SK-N-SH treated with all-trans-retinoic acid at 6 μM for 48 hours (cell line): ENCODE data around the gene RABGGTB.
A peak's percentile ranks its signal among the peaks of the same experiment; 100 is the strongest.
"Not testable (repeated sequence)": the region's sequence is repeated elsewhere in the genome, so short reads cannot be mapped to it uniquely, and the experiment has no call there.

Source experiments
- ATAC-seq: fragments of 200-7000 bp; cut with Tn5 transposase; 3 replicates; pipeline ENCODE4 v1.9.1; 2020; ENCODE audit warnings: mild to moderate bottlenecking, moderate library complexity
- ARNTL ChIP-seq: fragments of 450-650 bp; formaldehyde crosslinking; IDR thresholded peaks from 2 replicates; pipeline ENCODE4 v1.5.0; 2020; ENCODE audit warnings: low read depth, mild to moderate bottlenecking, moderate library complexity, borderline replicate concordance
- CSDC2 ChIP-seq: fragments of 250-450 bp; sonication (Bioruptor Pico); IDR thresholded peaks from 2 replicates; pipeline ENCODE4 v1.5.0; 2020; ENCODE audit warnings: mild to moderate bottlenecking, moderate library complexity
- ESRRG ChIP-seq: fragments of 250-450 bp; sonication (Bioruptor Pico); IDR thresholded peaks from 2 replicates; pipeline ENCODE4 v1.6.1; 2021; ENCODE audit warnings: mild to moderate bottlenecking
- ISL1 ChIP-seq: fragments of 250-450 bp; sonication (Bioruptor Pico); IDR thresholded peaks from 2 replicates; pipeline ENCODE4 v2.1.2; 2022; ENCODE audit warnings: mild to moderate bottlenecking, moderate library complexity
- OSR1 ChIP-seq: fragments of 250-450 bp; sonication (Bioruptor Pico); IDR thresholded peaks from 2 replicates; pipeline ENCODE4 v1.8.0; 2022; ENCODE audit warnings: moderate library complexity, mild to moderate bottlenecking, inconsistent platforms
- POU6F1 ChIP-seq: fragments of 250-450 bp; sonication (Bioruptor Pico); IDR thresholded peaks from 2 replicates; pipeline ENCODE4 v1.8.0; 2021; ENCODE audit warnings: low read depth, mild to moderate bottlenecking, moderate library complexity, borderline replicate concordance
- RARB ChIP-seq: fragments of 250-450 bp; sonication (Bioruptor Pico); IDR thresholded peaks from 2 replicates; pipeline ENCODE4 v1.8.0; 2021; ENCODE audit warnings: mild to moderate bottlenecking, moderate library complexity
- SNAI2 ChIP-seq: fragments of 250-450 bp; sonication (Bioruptor Pico); IDR thresholded peaks from 2 replicates; pipeline ENCODE4 v1.5.0; 2020; ENCODE audit warnings: mild to moderate bottlenecking, moderate library complexity
- TCF4 ChIP-seq: fragments of 250-450 bp; sonication (Bioruptor Pico); IDR thresholded peaks from 2 replicates; pipeline ENCODE4 v1.8.0; 2021; ENCODE audit warnings: mild to moderate bottlenecking, moderate library complexity, borderline replicate concordance
- TOX ChIP-seq: fragments of 250-450 bp; sonication (Bioruptor Pico); IDR thresholded peaks from 2 replicates; pipeline ENCODE4 v1.8.0; 2021; ENCODE audit warnings: mild to moderate bottlenecking, moderate library complexity, borderline replicate concordance
- TSHZ2 ChIP-seq: fragments of 250-450 bp; sonication (Bioruptor Pico); IDR thresholded peaks from 2 replicates; pipeline ENCODE4 v1.5.0; 2020; ENCODE audit warnings: mild to moderate bottlenecking, moderate library complexity
- ZFP3 ChIP-seq: fragments of 250-450 bp; sonication (Bioruptor Pico); IDR thresholded peaks from 2 replicates; pipeline ENCODE4 v1.5.0; 2020; ENCODE audit warnings: mild to moderate bottlenecking, moderate library complexity
- ZFP30 ChIP-seq: fragments of 450-650 bp; formaldehyde crosslinking; IDR thresholded peaks from 2 replicates; pipeline ENCODE4 v1.5.0; 2022; ENCODE audit warnings: mild to moderate bottlenecking, moderate library complexity
- ZNF565 ChIP-seq: fragments of 450-650 bp; formaldehyde crosslinking; conservative IDR thresholded peaks from 2 replicates; pipeline ENCODE4 v1.5.0; 2020; ENCODE audit warnings: low read depth, mild to moderate bottlenecking, moderate library complexity
- ZNF70 ChIP-seq: fragments of 450-650 bp; formaldehyde crosslinking; IDR thresholded peaks from 2 replicates; pipeline ENCODE4 v1.5.0; 2020; ENCODE audit warnings: mild to moderate bottlenecking, moderate library complexity
- TF ChIP-seq, protein P1 (sequence below): fragments of 250-450 bp; sonication (Bioruptor Pico); IDR thresholded peaks from 2 replicates; pipeline ENCODE4 v1.5.1; 2020; ENCODE audit warnings: low read depth, mild to moderate bottlenecking, moderate library complexity
- TF ChIP-seq, protein P2 (sequence below): fragments of 250-450 bp; sonication (Bioruptor Pico); IDR thresholded peaks from 2 replicates; pipeline ENCODE4 v1.8.0; 2020; ENCODE audit warnings: mild to moderate bottlenecking, moderate library complexity, borderline replicate concordance

Gene RABGGTB

GRCh38 chr1:75770761-75771160, 15.3 kb upstream of the RABGGTB start (continued):
- TF ChIP-seq, protein P1, sequence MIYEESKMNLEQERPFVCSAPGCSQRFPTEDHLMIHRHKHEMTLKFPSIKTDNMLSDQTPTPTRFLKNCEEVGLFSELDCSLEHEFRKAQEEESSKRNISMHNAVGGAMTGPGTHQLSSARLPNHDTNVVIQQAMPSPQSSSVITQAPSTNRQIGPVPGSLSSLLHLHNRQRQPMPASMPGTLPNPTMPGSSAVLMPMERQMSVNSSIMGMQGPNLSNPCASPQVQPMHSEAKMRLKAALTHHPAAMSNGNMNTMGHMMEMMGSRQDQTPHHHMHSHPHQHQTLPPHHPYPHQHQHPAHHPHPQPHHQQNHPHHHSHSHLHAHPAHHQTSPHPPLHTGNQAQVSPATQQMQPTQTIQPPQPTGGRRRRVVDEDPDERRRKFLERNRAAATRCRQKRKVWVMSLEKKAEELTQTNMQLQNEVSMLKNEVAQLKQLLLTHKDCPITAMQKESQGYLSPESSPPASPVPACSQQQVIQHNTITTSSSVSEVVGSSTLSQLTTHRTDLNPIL (CRISPR knock-in tag) = no peak
- no peak for TF ChIP-seq TCF4 (CRISPR knock-in tag)
- no peak for TF ChIP-seq ESRRG
- TF ChIP-seq ZNF70 (CRISPR knock-in tag) = no peak

- TF ChIP-seq POU6F1 (CRISPR knock-in tag) (no peak), OSR1 (CRISPR knock-in tag) (no peak), TSHZ2 (no peak), CSDC2 (CRISPR knock-in tag) (no peak), SNAI2 (CRISPR knock-in tag) (no peak), ZFP3 (CRISPR knock-in tag) (no peak), ISL1 (no peak), ZFP30 (CRISPR knock-in tag) (no peak)
- no peak for ATAC-seq
These were observed 14.1 kb upstream of the RABGGTB start for GRCh38 chr1:75771978-75772377.

DNA sequence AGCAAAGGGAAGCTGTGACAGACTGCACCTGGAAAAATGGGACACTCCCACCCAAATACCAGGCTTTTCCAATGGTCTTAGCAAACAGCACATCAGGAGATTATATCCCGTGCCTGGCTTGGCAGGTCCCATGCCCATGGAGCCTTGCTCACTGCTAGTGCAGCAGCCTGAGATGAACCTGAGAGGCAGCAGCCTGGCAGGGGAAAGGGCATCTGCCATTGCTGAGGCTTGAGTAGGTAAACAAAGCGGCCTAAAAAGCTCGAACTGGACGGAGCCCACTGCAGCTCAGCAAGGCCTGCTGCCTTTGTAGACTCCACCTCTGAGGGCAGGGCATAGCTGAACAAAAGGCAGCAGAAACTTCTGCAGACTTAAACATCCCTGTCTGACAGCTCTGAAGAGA, 8.2 kb upstream of the RABGGTB start:
- not testable (repeated sequence) for ATAC-seq

GRCh38 chr1:75778694-75779093, 7.4 kb upstream of the RABGGTB start:
- ATAC-seq = not testable (repeated sequence)

DNA sequence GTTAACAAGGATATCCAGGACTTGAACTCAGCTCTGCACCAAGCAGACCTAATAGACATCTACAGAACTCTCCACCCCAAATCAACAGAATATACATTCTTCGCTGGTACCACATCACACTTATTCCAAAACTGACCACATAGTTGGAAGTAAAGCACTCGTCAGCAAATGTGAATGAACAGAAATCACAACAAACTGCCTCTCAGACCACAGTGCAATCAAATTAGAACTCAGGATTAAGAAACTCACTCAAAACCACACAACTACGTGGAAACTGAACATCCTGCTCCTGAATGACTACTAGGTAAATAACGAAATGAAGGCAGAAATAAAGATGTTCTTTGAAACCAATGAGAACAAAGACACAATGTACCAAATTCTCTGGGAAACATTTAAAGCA, 5.9 kb upstream of the RABGGTB start:
- not testable (repeated sequence) for ATAC-seq

DNA sequence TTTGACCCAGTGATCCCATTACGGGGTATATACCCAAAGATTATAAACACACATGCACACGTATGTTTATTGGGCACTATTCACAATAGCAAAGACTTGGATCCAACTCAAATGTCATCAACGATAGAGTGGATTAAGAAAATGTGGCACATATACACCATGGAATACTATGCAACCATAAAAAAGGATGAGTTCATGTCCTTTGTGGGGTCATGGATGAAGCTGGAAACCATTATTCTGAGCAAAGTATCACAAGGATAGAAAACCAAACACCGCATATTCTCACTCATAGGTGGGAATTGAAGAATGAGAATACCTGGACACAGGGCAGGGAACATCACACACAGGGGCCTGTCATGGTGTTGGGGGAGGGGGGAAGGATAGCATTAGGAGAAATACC, 2.1 kb upstream of the RABGGTB start:
- ATAC-seq = not testable (repeated sequence)

- ATAC-seq = peak; percentile 68
- TF ChIP-seq, protein P2, sequence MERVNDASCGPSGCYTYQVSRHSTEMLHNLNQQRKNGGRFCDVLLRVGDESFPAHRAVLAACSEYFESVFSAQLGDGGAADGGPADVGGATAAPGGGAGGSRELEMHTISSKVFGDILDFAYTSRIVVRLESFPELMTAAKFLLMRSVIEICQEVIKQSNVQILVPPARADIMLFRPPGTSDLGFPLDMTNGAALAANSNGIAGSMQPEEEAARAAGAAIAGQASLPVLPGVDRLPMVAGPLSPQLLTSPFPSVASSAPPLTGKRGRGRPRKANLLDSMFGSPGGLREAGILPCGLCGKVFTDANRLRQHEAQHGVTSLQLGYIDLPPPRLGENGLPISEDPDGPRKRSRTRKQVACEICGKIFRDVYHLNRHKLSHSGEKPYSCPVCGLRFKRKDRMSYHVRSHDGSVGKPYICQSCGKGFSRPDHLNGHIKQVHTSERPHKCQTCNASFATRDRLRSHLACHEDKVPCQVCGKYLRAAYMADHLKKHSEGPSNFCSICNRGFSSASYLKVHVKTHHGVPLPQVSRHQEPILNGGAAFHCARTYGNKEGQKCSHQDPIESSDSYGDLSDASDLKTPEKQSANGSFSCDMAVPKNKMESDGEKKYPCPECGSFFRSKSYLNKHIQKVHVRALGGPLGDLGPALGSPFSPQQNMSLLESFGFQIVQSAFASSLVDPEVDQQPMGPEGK (CRISPR knock-in tag) = no peak
- TF ChIP-seq POU6F1 (CRISPR knock-in tag) (no peak), ARNTL (no peak), CSDC2 (CRISPR knock-in tag) (no peak), RARB (CRISPR knock-in tag) (no peak), TOX (CRISPR knock-in tag) (no peak), OSR1 (CRISPR knock-in tag) (no peak), ISL1 (no peak), ZFP3 (CRISPR knock-in tag) (no peak), TSHZ2 (no peak), ZNF565 (CRISPR knock-in tag) (no peak), ESRRG (no peak)
These were observed 605 bp upstream of the RABGGTB start for GRCh38 chr1:75785320-75785982.
